RWPE2 (cell line): ENCODE data around the gene CCDC32.

Experiments used
- ATAC-seq: fragments of 200-7000 bp; cut with Tn5 transposase; 3 replicates; pipeline ENCODE4 v1.9.1; 2021; ENCODE audit warnings: low read depth
- DNase-seq: peaks from one replicate; pipeline ENCODE4 v3.0.0-alpha.2; 2020; ENCODE audit warnings: low spot score
- H3K27ac ChIP-seq: fragments of 450-650 bp; 2 replicates; pipeline ENCODE4 v1.5.1; 2017; ENCODE audit warnings: mild to moderate bottlenecking; ENCODE audit not compliant: poor library complexity, severe bottlenecking
- H3K27me3 ChIP-seq: fragments of 250-450 bp; sonication (Bioruptor Pico); 2 replicates; pipeline ENCODE4 v1.5.1; 2021; ENCODE audit warnings: mild to moderate bottlenecking, moderate library complexity; ENCODE audit not compliant: insufficient read depth, poor library complexity, severe bottlenecking
- H3K36me3 ChIP-seq: fragments of 250-450 bp; sonication (Bioruptor Pico); 2 replicates; pipeline ENCODE4 v1.5.1; 2020; ENCODE audit warnings: low read depth, mild to moderate bottlenecking, moderate library complexity
- H3K4me1 ChIP-seq: fragments of 250-450 bp; sonication (Bioruptor Pico); 2 replicates; pipeline ENCODE4 v1.5.1; 2021; ENCODE audit warnings: mild to moderate bottlenecking, moderate library complexity; ENCODE audit not compliant: insufficient read depth, poor library complexity, severe bottlenecking
- H3K4me3 ChIP-seq: fragments of 250-450 bp; sonication (Bioruptor Pico); 2 replicates; pipeline ENCODE4 v1.5.1; 2021; ENCODE audit warnings: mild to moderate bottlenecking, moderate library complexity; ENCODE audit not compliant: severe bottlenecking
- H3K9me3 ChIP-seq: fragments of 250-450 bp; sonication (Bioruptor Pico); 2 replicates; pipeline ENCODE4 v1.5.1; 2021; ENCODE audit warnings: mild to moderate bottlenecking, moderate library complexity; ENCODE audit not compliant: severe bottlenecking
- CTCF ChIP-seq: fragments of 450-650 bp; IDR thresholded peaks from one replicate; pipeline ENCODE4 v1.5.1; 2017; ENCODE audit warnings: mild to moderate bottlenecking, moderate library complexity; ENCODE audit not compliant: poor library complexity, severe bottlenecking

CCDC32 gene

GRCh38 chr15:40549894-40550293 is 14.9 kb downstream of the CCDC32 start:
- Histone ChIP-seq H3K9me3 (no peaks in the 10 kb centered on the region), H3K4me1 (no peaks in the 10 kb centered on the region), H3K36me3 (peaks cover 25% of the 10 kb centered on the region), H3K27me3 (no peaks in the 10 kb centered on the region), H3K27ac (no peak overlapping the region), H3K4me3 (no peak overlapping the region)
- no peak for TF ChIP-seq CTCF
- ATAC-seq (no peak), DNase-seq (no peak)

- DNase-seq, result no peak
- Histone ChIP-seq H3K4me3 (no peak overlapping the region), H3K36me3 (peaks cover 20% of the 10 kb centered on the region), H3K27ac (no peak overlapping the region), H3K9me3 (no peaks in the 10 kb centered on the region), H3K27me3 (no peaks in the 10 kb centered on the region), H3K4me1 (no peaks in the 10 kb centered on the region)
- ATAC-seq, result no peak
- TF ChIP-seq CTCF, result no peak
Observed at GRCh38 chr15:40548610-40549009, 16.2 kb downstream of the CCDC32 start.

GRCh38 chr15:40545457-40545856 is 19.4 kb downstream of the CCDC32 start:
- Histone ChIP-seq H3K4me1 (no peaks in the 10 kb centered on the region), H3K9me3 (no peaks in the 10 kb centered on the region), H3K36me3 (peaks cover 2% of the 10 kb centered on the region), H3K4me3 (no peak overlapping the region), H3K27me3 (no peaks in the 10 kb centered on the region), H3K27ac (no peak overlapping the region)
- no peak for DNase-seq
- ATAC-seq, result peak; percentile 32; the same call in 2 of the 3 replicates
- no peak for TF ChIP-seq CTCF

- H3K27ac ChIP-seq, result no peak overlapping the region
- no peak for TF ChIP-seq CTCF
- H3K27me3 ChIP-seq, result no peaks in the 10 kb centered on the region
- H3K9me3 ChIP-seq, result no peaks in the 10 kb centered on the region
- ATAC-seq (0 out of 3 replicates have a peak, but pooled peaks have one; percentile 5), DNase-seq (no peak)
- no peaks in the 10 kb centered on the region for H3K4me1 ChIP-seq
- H3K4me3 ChIP-seq, result no peak overlapping the region
- H3K36me3 ChIP-seq, result no peaks in the 10 kb centered on the region; the same call in 1 of the 2 replicates
Observed at GRCh38 chr15:40543631-40544294, 21.1 kb downstream of the CCDC32 start.

- Histone ChIP-seq H3K27me3 (no peaks in the 10 kb centered on the region), H3K9me3 (no peaks in the 10 kb centered on the region), H3K4me3 (no peak overlapping the region), H3K4me1 (no peaks in the 10 kb centered on the region), H3K36me3 (no peaks in the 10 kb centered on the region; the same call in 1 of the 2 replicates), H3K27ac (no peak overlapping the region)
- no peak for ATAC-seq
- TF ChIP-seq CTCF, result no peak
- no peak for DNase-seq
Observed at GRCh38 chr15:40543082-40543481, 21.8 kb downstream of the CCDC32 start.
